T follicular helper cell (primary cell): ENCODE data around the gene ACTR3.
"Not testable (repeated sequence)": the region's sequence is repeated elsewhere in the genome, so short reads cannot be mapped to it uniquely, and the experiment has no call there.

ENCODE experiments used
- DNase-seq: peaks from one replicate; pipeline ENCODE4 v3.0.0-alpha.2; 2020; ENCODE audit warnings: low read depth
- total RNA-seq, 2 experiments: gene quantifications; one replicate each; lab custom pipeline; 2026; lab: John Stamatoyannopoulos, UW

Gene ACTR3
- 371 to 757 reads per million in 2 experiments for total RNA-seq

- peak; percentile 98 for DNase-seq
Measured at GRCh38 chr2:113889471-113890252, at the start of gene ACTR3. Gene ACTR3 (plus strand): TSS chr2:113890089. CDS start chr2:113890280, 191 bp downstream.

GRCh38 chr2:113840518-113840917 lies 49.4 kb upstream of the ACTR3 start:
- DNase-seq: no peak

GRCh38 chr2:113842919-113843736 lies 46.8 kb upstream of the ACTR3 start:
- DNase-seq: no peak

GRCh38 chr2:113843737-113844050 lies 46.2 kb upstream of the ACTR3 start:
- DNase-seq: not testable (repeated sequence)

GRCh38 chr2:113845261-113845660 lies 44.6 kb upstream of the ACTR3 start:
- DNase-seq: no peak

- DNase-seq: not testable (repeated sequence)
Measured at GRCh38 chr2:113845796-113846195, 44.1 kb upstream of the ACTR3 start.

- DNase-seq: no peak
Measured at GRCh38 chr2:113846429-113846828, 43.5 kb upstream of the ACTR3 start.

GRCh38 chr2:113847144-113847543 lies 42.7 kb upstream of the ACTR3 start:
- no peak for DNase-seq

GRCh38 chr2:113848758-113849415 lies 41.0 kb upstream of the ACTR3 start:
- DNase-seq: no peak

- no peak for DNase-seq
Measured at GRCh38 chr2:113850687-113851086, 39.2 kb upstream of the ACTR3 start.

- DNase-seq: no peak
Measured at GRCh38 chr2:113851640-113852039, 38.2 kb upstream of the ACTR3 start.

GRCh38 chr2:113854208-113854607 lies 35.7 kb upstream of the ACTR3 start:
- DNase-seq: no peak

- DNase-seq: no peak
Measured at GRCh38 chr2:113854970-113855740, 34.7 kb upstream of the ACTR3 start.

- no peak for DNase-seq
Measured at GRCh38 chr2:113857464-113857863, 32.4 kb upstream of the ACTR3 start.

- DNase-seq: no peak
Measured at GRCh38 chr2:113858764-113859163, 31.1 kb upstream of the ACTR3 start.

GRCh38 chr2:113861740-113862139 lies 28.1 kb upstream of the ACTR3 start:
- DNase-seq: no peak

- DNase-seq: no peak
Measured at GRCh38 chr2:113863144-113863543, 26.7 kb upstream of the ACTR3 start.

- DNase-seq: no peak
Measured at GRCh38 chr2:113867571-113867970, 22.3 kb upstream of the ACTR3 start.

GRCh38 chr2:113869253-113869652 lies 20.6 kb upstream of the ACTR3 start:
- DNase-seq: no peak

GRCh38 chr2:113872201-113872600 lies 17.7 kb upstream of the ACTR3 start:
- no peak for DNase-seq

- no peak for DNase-seq
Measured at GRCh38 chr2:113873867-113874266, 16.0 kb upstream of the ACTR3 start.

- no peak for DNase-seq
Measured at GRCh38 chr2:113875135-113875534, 14.8 kb upstream of the ACTR3 start.
